Fibroblast of villous mesenchyme (primary cell): ENCODE measurements around the gene POC1B. TPM values are rescaled to one million over a fixed set of nuclear protein-coding genes. Genes with fewer than 3 reads are reported as not detected.

Experiments used
- DNase-seq: peaks from one replicate; pipeline ENCODE4 v3.0.0-alpha.2; 2010; ENCODE audit warnings: low read depth
- H3K4me3 ChIP-seq: 2 replicates; pipeline ENCODE4 v1.5.1; 2011; ENCODE audit warnings: low read depth, mild to moderate bottlenecking, low read length
- CTCF ChIP-seq: IDR thresholded peaks from 2 replicates; pipeline ENCODE4 v1.5.1; 2012; ENCODE audit warnings: low read depth, mild to moderate bottlenecking, low read length; ENCODE audit not compliant: insufficient read depth
- total RNA-seq: library from RNA; depleted of rRNA; stranded (reverse); fragments of >200 nt; gene quantifications from 2 replicates; pipeline ENCODE4 v1.2.3, GENCODE V29; 2012

Gene POC1B
- total RNA-seq, 1 donor = 35.0 TPM

DNA sequence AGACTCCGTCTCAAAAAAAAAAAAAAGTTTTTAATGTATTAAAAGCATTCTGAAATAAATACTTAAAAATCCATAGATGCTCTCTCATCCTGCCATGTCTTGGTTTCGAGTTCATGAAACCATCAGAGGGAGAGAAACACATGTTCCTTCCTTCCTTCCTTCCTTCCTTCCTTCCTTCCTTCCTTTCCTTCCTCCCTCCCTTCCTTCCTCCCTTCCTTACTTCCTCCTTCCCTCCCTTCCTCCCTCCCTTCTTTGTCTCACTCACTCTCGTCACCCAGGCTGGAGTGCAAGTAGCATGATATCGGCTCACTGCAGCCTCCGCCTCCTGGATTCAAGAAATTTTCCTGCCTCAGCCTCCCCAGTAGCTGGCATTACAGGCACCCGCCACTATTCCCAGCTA lies 113.2 kb downstream of the POC1B start:
- TF ChIP-seq CTCF = no peak
- H3K4me3 ChIP-seq = no peak overlapping the region
- DNase-seq = no peak

DNA sequence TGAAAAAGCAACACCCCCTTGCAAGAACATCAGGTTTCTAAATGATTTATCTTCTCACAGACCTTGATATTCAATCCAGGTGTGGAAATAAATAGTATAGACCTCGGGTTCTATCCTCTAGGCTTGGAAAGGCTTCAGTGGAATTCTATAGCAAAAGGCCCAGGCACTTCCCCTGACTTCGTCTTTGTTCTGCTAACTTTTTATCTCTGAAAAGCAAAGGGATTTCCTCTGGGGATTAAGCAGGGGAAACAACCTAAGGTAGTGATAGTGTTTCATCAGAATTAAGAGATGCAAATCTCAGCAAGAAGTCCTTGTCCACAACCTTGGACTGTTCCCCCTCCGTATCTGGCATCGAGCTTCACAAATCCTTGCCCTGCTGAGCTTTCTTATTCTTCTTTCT lies 114.0 kb downstream of the POC1B start:
- no peak overlapping the region for H3K4me3 ChIP-seq
- TF ChIP-seq CTCF = no peak
- no peak for DNase-seq

GRCh38 chr12:89411234-89411633 lies 114.6 kb downstream of the POC1B start:
- DNase-seq = no peak
- H3K4me3 ChIP-seq = no peak overlapping the region
- no peak for TF ChIP-seq CTCF

- no peak for DNase-seq
- no peak for TF ChIP-seq CTCF
These were observed 120.1 kb downstream of the POC1B start for GRCh38 chr12:89405626-89406345.

GRCh38 chr12:89401433-89402058 lies 124.3 kb downstream of the POC1B start:
- no peak for TF ChIP-seq CTCF
- no peak for DNase-seq
- H3K4me3 ChIP-seq = no peak overlapping the region

More at GRCh38 chr12:89405626-89406345, 120.1 kb downstream of the POC1B start:
- H3K4me3 ChIP-seq = no peak overlapping the region

DNA sequence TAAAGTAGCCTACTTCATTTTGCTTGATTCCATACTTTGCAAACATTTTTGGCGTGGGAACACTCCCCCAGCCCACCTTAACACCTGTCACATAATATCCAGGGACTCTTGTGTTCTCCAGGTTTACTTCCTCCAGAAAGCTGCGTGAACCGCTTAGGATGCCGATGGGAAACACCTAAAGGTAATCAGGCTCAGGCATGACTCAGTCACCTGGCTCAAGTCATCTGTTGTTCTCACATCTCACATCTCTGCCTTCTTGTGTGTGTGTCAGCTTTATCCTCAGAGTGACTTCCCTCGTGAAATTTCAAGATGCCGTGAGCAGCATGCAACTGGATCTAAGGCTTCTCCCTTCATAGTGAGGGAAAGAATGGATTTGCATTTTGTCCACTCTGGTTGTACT lies 125.4 kb downstream of the POC1B start:
- no peak overlapping the region for H3K4me3 ChIP-seq
- TF ChIP-seq CTCF = no peak
- DNase-seq = no peak

DNA sequence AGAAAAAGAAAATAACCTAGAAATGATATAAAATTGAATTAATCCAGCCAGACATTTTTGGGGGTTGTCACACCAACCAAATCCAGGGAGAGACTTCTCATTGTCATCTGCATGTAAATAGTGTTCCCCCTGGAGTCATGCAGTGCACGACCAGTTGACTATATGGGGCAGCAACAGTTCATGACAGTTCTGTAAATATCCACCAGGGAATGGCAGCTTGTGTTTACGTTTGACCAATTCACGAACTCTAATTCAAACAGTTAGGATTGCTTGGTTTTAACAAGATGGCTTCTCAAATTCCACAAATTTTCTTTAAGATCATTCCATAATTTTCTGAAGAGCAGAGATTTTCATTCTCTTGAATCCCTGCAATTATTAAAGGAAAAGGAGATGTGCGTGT lies 130.1 kb downstream of the POC1B start:
- no peak for TF ChIP-seq CTCF
- no peak overlapping the region for H3K4me3 ChIP-seq
- DNase-seq = no peak
